HepG2 (cell line): ENCODE measurements around the gene ATE1. TPM values are rescaled to one million over a fixed set of nuclear protein-coding genes. Genes with fewer than 3 reads are reported as not detected.

Experiments used
- DR1 ChIP-seq: sonication (generic); formaldehyde crosslinking; IDR thresholded peaks from 2 replicates; pipeline ENCODE4 v1.8.0; 2021; ENCODE audit warnings: mild to moderate bottlenecking, missing genetic modification reagents, inconsistent platforms
- EHMT2 ChIP-seq: fragments of 200-600 bp; sonication (generic); IDR thresholded peaks from 2 replicates; pipeline ENCODE4 v1.7.0; 2017; ENCODE audit warnings: antibody characterized with exemption, low read depth, low read length, borderline replicate concordance
- ETS1 ChIP-seq: sonication (generic); formaldehyde crosslinking; IDR thresholded peaks from 2 replicates; pipeline ENCODE4 v1.4.0; 2020; ENCODE audit warnings: missing genetic modification reagents
- JARID2 ChIP-seq: sonication (generic); formaldehyde crosslinking; IDR thresholded peaks from 2 replicates; pipeline ENCODE4 v1.8.1; 2023; ENCODE audit warnings: missing genetic modification reagents, inconsistent platforms; ENCODE audit not compliant: insufficient replicate concordance
- RCOR2 ChIP-seq: IDR thresholded peaks from 2 replicates; pipeline ENCODE4 v1.6.1; 2016; ENCODE audit warnings: missing biosample characterization, missing genetic modification reagents
- THRA ChIP-seq: sonication (generic); formaldehyde crosslinking; IDR thresholded peaks from 2 replicates; pipeline ENCODE4 v1.4.0; 2020; ENCODE audit warnings: missing genetic modification reagents, borderline replicate concordance
- THYN1 ChIP-seq: sonication (generic); formaldehyde crosslinking; IDR thresholded peaks from 2 replicates; pipeline ENCODE4 v1.8.1; 2023; ENCODE audit warnings: low read depth, mild to moderate bottlenecking, moderate library complexity, missing genetic modification reagents, borderline replicate concordance
- ZBTB43 ChIP-seq: sonication (generic); formaldehyde crosslinking; conservative IDR thresholded peaks from 2 replicates; pipeline ENCODE4 v1.4.0; 2020; ENCODE audit warnings: missing genetic modification reagents
- ZFP37 ChIP-seq: sonication (generic); formaldehyde crosslinking; IDR thresholded peaks from 2 replicates; pipeline ENCODE4 v1.4.0; 2020; ENCODE audit warnings: missing genetic modification reagents, borderline replicate concordance
- ZHX1 ChIP-seq: sonication (generic); formaldehyde crosslinking; IDR thresholded peaks from 2 replicates; pipeline ENCODE4 v1.8.1; 2022; ENCODE audit warnings: low read depth, mild to moderate bottlenecking, missing genetic modification reagents
- ZKSCAN5 ChIP-seq: sonication (generic); formaldehyde crosslinking; IDR thresholded peaks from 2 replicates; pipeline ENCODE4 v1.5.1; 2020; ENCODE audit warnings: mild to moderate bottlenecking, missing genetic modification reagents
- ZNF138 ChIP-seq: sonication (generic); formaldehyde crosslinking; IDR thresholded peaks from 2 replicates; pipeline ENCODE4 v1.5.0; 2020; ENCODE audit warnings: mild to moderate bottlenecking, low read depth, missing genetic modification reagents
- ZNF160 ChIP-seq: sonication (generic); formaldehyde crosslinking; IDR thresholded peaks from 2 replicates; pipeline ENCODE4 v1.8.0; 2022; ENCODE audit warnings: mild to moderate bottlenecking, inconsistent platforms, missing genetic modification reagents
- ZNF17 ChIP-seq: sonication (generic); formaldehyde crosslinking; IDR thresholded peaks from 2 replicates; pipeline ENCODE4 v1.5.0; 2020; ENCODE audit warnings: mild to moderate bottlenecking, missing genetic modification reagents
- ZNF235 ChIP-seq: sonication (generic); formaldehyde crosslinking; IDR thresholded peaks from 2 replicates; pipeline ENCODE4 v1.8.1; 2023; ENCODE audit warnings: mild to moderate bottlenecking, missing genetic modification reagents, borderline replicate concordance
- ZNF556 ChIP-seq: sonication (generic); formaldehyde crosslinking; IDR thresholded peaks from 2 replicates; pipeline ENCODE4 v1.4.0; 2020; ENCODE audit warnings: mild to moderate bottlenecking, missing genetic modification reagents, borderline replicate concordance
- ZNF629 ChIP-seq: sonication (generic); formaldehyde crosslinking; conservative IDR thresholded peaks from 2 replicates; pipeline ENCODE4 v1.5.0; 2020; ENCODE audit warnings: missing genetic modification reagents
- ZNF792 ChIP-seq: IDR thresholded peaks from 2 replicates; pipeline ENCODE4 v1.6.1; 2016
- ZNF878 ChIP-seq: sonication (generic); formaldehyde crosslinking; IDR thresholded peaks from 2 replicates; pipeline ENCODE4 v1.8.1; 2023; ENCODE audit warnings: mild to moderate bottlenecking, missing genetic modification reagents, moderate library complexity
- polyA plus RNA-seq, 8 experiments: library from polyadenylated mRNA; depleted of rRNA in 3 of 8; stranded (reverse) in 7 of 8; unstranded in 1 of 8; fragments of >200 nt; fragmentation: Illumina TruSeq in 4 of 8; extraction: Trizol in 4 of 8; gene quantifications; 2 replicates each; pipeline versions ENCODE4 v1.2.1 to v1.2.3, GENCODE V29; 2011 to 2016; ENCODE audit warnings: low read depth in 4 of 8, missing spikeins in 1 of 8, mixed read lengths in 1 of 8; ENCODE audit not compliant: insufficient read depth in 1 of 8
- total RNA-seq, 5 experiments: library from RNA; depleted of rRNA; stranded (reverse); fragments of >200 nt; fragmentation: Illumina TruSeq; extraction: Trizol; gene quantifications; 2 replicates each; pipeline ENCODE4 v1.2.3, GENCODE V29; 2016; ENCODE audit warnings: low read depth in 1 of 5
- TF ChIP-seq, protein P1 (sequence below): sonication (generic); formaldehyde crosslinking; IDR thresholded peaks from 2 replicates; pipeline ENCODE4 v1.8.0; 2022; ENCODE audit warnings: missing genetic modification reagents, mild to moderate bottlenecking, inconsistent platforms, borderline replicate concordance

ATE1 gene
- total and polyA plus RNA-seq, 2 of the 13 experiments (the other 11 are each of a cell fraction or from before 2014, with no cell fraction given): 17.5 to 42.2 TPM

- TF ChIP-seq ZBTB43 (CRISPR knock-in tag): no peak; the same call in 1 of the 2 replicates
- no peak for TF ChIP-seq ZNF17 (CRISPR knock-in tag)
- TF ChIP-seq ZNF629: peak; percentile 55; the same call in 1 of the 2 replicates
- TF ChIP-seq ZFP37 (CRISPR knock-in tag): no peak
- TF ChIP-seq ZNF792 (CRISPR knock-in tag): peak; percentile 48; the same call in 1 of the 2 replicates
- TF ChIP-seq THYN1 (CRISPR knock-in tag): no peak
- no peak for TF ChIP-seq ZKSCAN5 (CRISPR knock-in tag)
- peak; percentile 82; the same call in 1 of the 2 replicates for TF ChIP-seq ZNF556 (CRISPR knock-in tag)
- no peak for TF ChIP-seq ZNF235 (CRISPR knock-in tag)
- no peak for TF ChIP-seq ZNF138 (CRISPR knock-in tag)
- no peak for TF ChIP-seq ETS1
- no peak; the same call in 1 of the 2 replicates for TF ChIP-seq ZNF160 (CRISPR knock-in tag)
- TF ChIP-seq RCOR2 (CRISPR knock-in tag): peak; percentile 38; the same call in 1 of the 2 replicates
- TF ChIP-seq DR1 (CRISPR knock-in tag): peak; percentile 34; the same call in 1 of the 2 replicates
- no peak for TF ChIP-seq ZNF878
- TF ChIP-seq, protein P1, sequence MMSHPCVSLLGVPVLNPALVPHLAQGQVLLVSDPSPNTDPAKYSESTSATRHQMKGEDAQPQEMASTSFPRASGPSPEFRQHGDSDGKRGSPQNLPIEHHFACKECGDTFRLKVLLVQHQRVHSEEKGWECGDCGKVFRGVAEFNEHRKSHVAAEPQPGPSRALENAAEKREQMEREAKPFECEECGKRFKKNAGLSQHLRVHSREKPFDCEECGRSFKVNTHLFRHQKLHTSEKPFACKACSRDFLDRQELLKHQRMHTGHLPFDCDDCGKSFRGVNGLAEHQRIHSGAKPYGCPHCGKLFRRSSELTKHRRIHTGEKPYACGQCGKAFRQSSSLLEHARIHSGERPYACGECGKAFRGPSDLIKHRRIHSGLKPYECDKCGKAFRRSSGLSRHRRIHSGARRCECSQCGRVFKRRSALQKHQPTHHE: 0 out of 2 replicates have a peak, but pooled peaks have one; percentile 51
- 0 out of 2 replicates have a peak, but pooled peaks have one; percentile 30 for TF ChIP-seq ZHX1
- TF ChIP-seq JARID2 (CRISPR knock-in tag): no peak
- TF ChIP-seq EHMT2: no peak
- no peak for TF ChIP-seq THRA (CRISPR knock-in tag)
These were observed 7.9 kb upstream of the ATE1 start (continued) for GRCh38 chr10:121935702-121936101.
